Neuronal stem cell (in vitro differentiated cells): ENCODE results near the gene SIAE.
A peak's percentile ranks its signal among the peaks of the same experiment; 100 is the strongest.

Experiments
- DNase-seq: peaks from one replicate; pipeline ENCODE4 v3.0.0-alpha.2; 2013; ENCODE audit warnings: low spot score
- H2AFZ ChIP-seq: one replicate; pipeline ENCODE4 v1.6.1; 2013; ENCODE audit warnings: mild to moderate bottlenecking, low read length, inconsistent platforms
- H2AK5ac ChIP-seq: 2 replicates; pipeline ENCODE4 v1.6.1; 2013; ENCODE audit warnings: low read depth, mild to moderate bottlenecking, inconsistent platforms, low read length, moderate library complexity, mixed read lengths
- H2BK120ac ChIP-seq: 2 replicates; pipeline ENCODE4 v1.6.1; 2013; ENCODE audit warnings: low read depth, mild to moderate bottlenecking, inconsistent platforms, low read length, moderate library complexity, mixed read lengths
- H2BK12ac ChIP-seq: one replicate; pipeline ENCODE4 v1.6.1; 2013; ENCODE audit warnings: low read length, inconsistent platforms
- H2BK15ac ChIP-seq: 2 replicates; pipeline ENCODE4 v1.6.1; 2013; ENCODE audit warnings: mild to moderate bottlenecking, low read length, inconsistent platforms, mixed read lengths
- H2BK5ac ChIP-seq: one replicate; pipeline ENCODE4 v1.6.1; 2013; ENCODE audit warnings: inconsistent platforms, mild to moderate bottlenecking, low read length, moderate library complexity
- H3K14ac ChIP-seq: one replicate; pipeline ENCODE4 v1.6.1; 2013; ENCODE audit warnings: low read length, inconsistent platforms
- H3K18ac ChIP-seq: 2 replicates; pipeline ENCODE4 v1.6.1; 2013; ENCODE audit warnings: low read length, inconsistent platforms
- H3K23ac ChIP-seq: 2 replicates; pipeline ENCODE4 v1.6.1; 2013; ENCODE audit warnings: low read depth, mild to moderate bottlenecking, mixed read lengths, low read length, inconsistent platforms; ENCODE audit not compliant: poor library complexity
- H3K27ac ChIP-seq: replicated peaks from 3 replicates; pipeline ENCODE4 v1.5.1; 2013; ENCODE audit warnings: low read length, inconsistent platforms
- H3K27me3 ChIP-seq, 3 experiments: 2 replicates each; pipeline ENCODE4 v1.6.1; 2013; ENCODE audit warnings: low read length in 3 of 3, mild to moderate bottlenecking in 2 of 3, inconsistent platforms in 1 of 3, low read depth in 1 of 3, mixed read lengths in 1 of 3, moderate library complexity in 1 of 3; ENCODE audit not compliant: control insufficient read depth in 3 of 3, insufficient read depth in 3 of 3
- H3K36me3 ChIP-seq, 2 donors: replicated peaks in 1 of 2; 2 replicates each; pipeline ENCODE4 v1.6.1; 2013; ENCODE audit warnings: low read length in 2 of 2; ENCODE audit not compliant: control insufficient read depth in 2 of 2, insufficient read depth in 2 of 2
- H3K4ac ChIP-seq: 2 replicates; pipeline ENCODE4 v1.6.1; 2013; ENCODE audit warnings: inconsistent platforms, mild to moderate bottlenecking, low read length, moderate library complexity
- H3K4me1 ChIP-seq, 2 donors: 1 replicate in 1 of 2; 2 replicates in 1 of 2; pipeline ENCODE4 v1.6.1; 2013; ENCODE audit warnings: low read length in 2 of 2, low read depth in 1 of 2; ENCODE audit not compliant: control insufficient read depth in 2 of 2, insufficient read depth in 1 of 2
- H3K4me2 ChIP-seq: one replicate; pipeline ENCODE4 v1.6.1; 2013; ENCODE audit warnings: mild to moderate bottlenecking, low read length, inconsistent platforms; ENCODE audit not compliant: insufficient read depth, poor library complexity, severe bottlenecking
- H3K4me3 ChIP-seq, 2 donors: 2 replicates each; pipeline ENCODE4 v1.5.1; 2013; ENCODE audit warnings: low read length in 2 of 2, mild to moderate bottlenecking in 2 of 2, inconsistent platforms in 1 of 2, moderate library complexity in 1 of 2
- H3K79me1 ChIP-seq: one replicate; pipeline ENCODE4 v1.6.1; 2013; ENCODE audit warnings: low read depth, mild to moderate bottlenecking, inconsistent platforms, low read length, moderate library complexity
- H3K9ac ChIP-seq: one replicate; pipeline ENCODE4 v1.6.1; 2013; ENCODE audit warnings: mild to moderate bottlenecking, low read depth, low read length, inconsistent platforms; ENCODE audit not compliant: poor library complexity
- H3K9me3 ChIP-seq, 2 donors: replicated peaks in 1 of 2; 2 replicates each; pipeline versions ENCODE3 to v1.6.1; 2013; ENCODE audit warnings: low read length in 2 of 2, mild to moderate bottlenecking in 2 of 2, inconsistent platforms in 1 of 2, low read depth in 1 of 2, mixed read lengths in 1 of 2, moderate library complexity in 1 of 2; ENCODE audit not compliant: control insufficient read depth in 2 of 2, insufficient read depth in 1 of 2
- H4K8ac ChIP-seq: one replicate; pipeline ENCODE4 v1.6.1; 2013; ENCODE audit warnings: low read depth, mild to moderate bottlenecking, inconsistent platforms, low read length, moderate library complexity
- H4K91ac ChIP-seq: one replicate; pipeline ENCODE4 v1.6.1; 2013; ENCODE audit warnings: low read length, low read depth, mild to moderate bottlenecking, inconsistent platforms; ENCODE audit not compliant: poor library complexity
- WGBS, 2 donors: extraction: QIAGEN DNeasy Blood & Tissue Kit; methylation state at CpG; one replicate each; pipeline ENCODE4 v1.1.7; 2013; ENCODE audit warnings: missing lambda C conversion rate in 2 of 2, mixed read lengths in 1 of 2; ENCODE audit not compliant: insufficient read length in 2 of 2, insufficient replicate concordance in 1 of 2; ENCODE audit errors: extremely low coverage in 2 of 2; 5-methylcytosine and 5-hydroxymethylcytosine counted together

SIAE gene

DNA sequence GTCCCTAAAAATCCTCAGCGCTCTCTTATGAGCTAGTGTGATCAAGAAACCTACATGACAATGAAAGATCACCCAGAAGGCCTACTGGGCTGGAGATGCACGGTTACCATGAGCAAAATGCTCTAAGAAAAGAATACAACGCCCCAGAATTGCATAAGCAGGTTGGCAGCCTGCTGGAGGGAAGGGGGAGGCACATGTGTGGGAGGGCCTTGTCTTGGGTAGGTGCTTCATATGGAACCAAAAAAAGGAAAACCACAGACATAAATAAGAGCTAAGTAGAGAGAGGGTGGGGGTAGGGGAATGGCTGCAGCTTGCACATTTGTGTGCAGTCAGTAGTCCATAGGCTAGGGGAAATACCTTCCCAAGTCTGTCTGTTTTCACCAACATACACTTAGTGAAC lies 2.8 kb downstream of the SIAE start:
- no peak overlapping the region for H3K4ac ChIP-seq
- H3K27me3 ChIP-seq, result peaks cover 0 to 23% (median 3%) of the 10 kb centered on the region in 3 experiments
- no peaks in the 10 kb centered on the region for H3K79me1 ChIP-seq
- peaks cover 0 to 2% of the 10 kb centered on the region in 2 donors for H3K4me1 ChIP-seq
- H2AFZ ChIP-seq, result peak overlapping the region; percentile 21
- no peak overlapping the region for H2AK5ac ChIP-seq
- H3K9me3 ChIP-seq, result no peaks in the 10 kb centered on the region
- no peak overlapping the region for H2BK12ac ChIP-seq
- DNase-seq, result no peak
- WGBS, 2 donors, result no CpG with 5 or more reads among the region's 3 CpGs
- H3K9ac ChIP-seq, result no peak overlapping the region
- H3K4me3 ChIP-seq, result no peak overlapping the region
- H3K23ac ChIP-seq, result no peak overlapping the region
- H2BK5ac ChIP-seq, result no peak overlapping the region
- H3K4me2 ChIP-seq, result no peak overlapping the region
- no peak overlapping the region for H2BK15ac ChIP-seq
- no peak overlapping the region for H4K91ac ChIP-seq
- no peak overlapping the region for H2BK120ac ChIP-seq
- no peak overlapping the region for H4K8ac ChIP-seq
- H3K14ac ChIP-seq, result no peak overlapping the region
- no peak overlapping the region for H3K27ac ChIP-seq
- H3K36me3 ChIP-seq, result no peaks in the 10 kb centered on the region
- no peak overlapping the region for H3K18ac ChIP-seq

DNA sequence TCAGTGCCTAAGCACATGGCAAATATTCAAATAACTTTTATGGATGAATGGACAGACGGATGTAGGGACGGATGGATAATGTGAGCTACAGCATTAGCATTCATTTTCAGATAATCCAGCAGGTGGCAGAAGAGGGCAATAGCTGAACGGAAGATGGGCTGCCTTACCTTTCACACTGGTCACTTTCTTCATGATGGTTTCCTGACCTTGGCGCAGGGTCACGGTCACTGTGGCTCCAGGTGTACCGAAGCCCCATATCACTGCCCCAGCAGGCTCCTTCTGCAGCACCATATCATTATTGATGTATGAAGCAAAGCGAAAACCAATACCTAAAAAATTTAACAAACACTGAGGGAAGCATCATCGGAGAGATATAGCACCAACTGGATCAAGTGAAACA lies 4.3 kb downstream of the SIAE start:
- Histone ChIP-seq H3K36me3 (no peaks in the 10 kb centered on the region), H3K4me3 (no peak overlapping the region), H3K9ac (no peak overlapping the region), H2BK12ac (no peak overlapping the region), H3K27me3 (peaks cover 0 to 23% (median 3%) of the 10 kb centered on the region in 3 experiments), H3K9me3 (no peaks in the 10 kb centered on the region), H4K91ac (no peak overlapping the region), H2BK120ac (no peak overlapping the region), H3K27ac (no peak overlapping the region), H3K4me2 (no peak overlapping the region), H2AK5ac (no peak overlapping the region), H3K18ac (no peak overlapping the region), H3K4ac (no peak overlapping the region), H3K14ac (no peak overlapping the region), H3K23ac (no peak overlapping the region), H3K79me1 (no peaks in the 10 kb centered on the region), H2AFZ (no peak overlapping the region), H3K4me1 (no peaks in the 10 kb centered on the region), H2BK5ac (no peak overlapping the region), H2BK15ac (no peak overlapping the region), H4K8ac (no peak overlapping the region)
- DNase-seq, result no peak
- no CpG with 5 or more reads among the region's 8 CpGs for WGBS, 2 donors

DNA sequence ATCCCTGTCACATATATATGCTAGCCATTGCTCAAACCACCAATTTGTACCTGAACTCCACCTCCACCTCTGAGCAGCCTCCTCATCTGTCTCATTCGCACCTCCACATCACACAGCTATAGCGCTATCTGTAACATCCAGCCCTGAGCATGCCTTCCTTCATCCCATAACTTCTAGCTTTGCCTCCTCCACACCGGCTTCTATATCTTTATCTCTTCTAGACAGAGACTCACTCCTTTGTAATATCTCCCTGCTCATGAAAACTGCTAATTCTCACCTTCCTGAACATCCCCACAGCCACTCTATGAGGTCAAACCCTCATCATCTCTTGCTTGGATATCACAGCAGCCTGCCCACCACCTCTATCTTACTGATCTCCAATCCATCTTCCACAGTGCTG lies 5.9 kb downstream of the SIAE start:
- H3K27ac ChIP-seq, result no peak overlapping the region
- H3K36me3 ChIP-seq, result no peaks in the 10 kb centered on the region
- no peak overlapping the region for H3K18ac ChIP-seq
- H2BK120ac ChIP-seq, result no peak overlapping the region
- no peaks in the 10 kb centered on the region for H3K4me1 ChIP-seq
- H2BK15ac ChIP-seq, result no peak overlapping the region
- no peak overlapping the region for H2AFZ ChIP-seq
- no CpG with 5 or more reads among the region's 3 CpGs for WGBS, 2 donors
- no peaks in the 10 kb centered on the region for H3K79me1 ChIP-seq
- H3K27me3 ChIP-seq, result peaks cover 0 to 14% (median 0%) of the 10 kb centered on the region in 3 experiments
- H3K4me2 ChIP-seq, result no peak overlapping the region
- no peak overlapping the region for H3K9ac ChIP-seq
- H3K14ac ChIP-seq, result no peak overlapping the region
- no peak overlapping the region for H2AK5ac ChIP-seq
- no peaks in the 10 kb centered on the region for H3K9me3 ChIP-seq
- H4K91ac ChIP-seq, result no peak overlapping the region
- no peak overlapping the region for H3K4me3 ChIP-seq
- no peak overlapping the region for H2BK12ac ChIP-seq
- DNase-seq, result no peak
- H3K4ac ChIP-seq, result no peak overlapping the region
- no peak overlapping the region for H3K23ac ChIP-seq
- H2BK5ac ChIP-seq, result no peak overlapping the region
- H4K8ac ChIP-seq, result no peak overlapping the region

DNA sequence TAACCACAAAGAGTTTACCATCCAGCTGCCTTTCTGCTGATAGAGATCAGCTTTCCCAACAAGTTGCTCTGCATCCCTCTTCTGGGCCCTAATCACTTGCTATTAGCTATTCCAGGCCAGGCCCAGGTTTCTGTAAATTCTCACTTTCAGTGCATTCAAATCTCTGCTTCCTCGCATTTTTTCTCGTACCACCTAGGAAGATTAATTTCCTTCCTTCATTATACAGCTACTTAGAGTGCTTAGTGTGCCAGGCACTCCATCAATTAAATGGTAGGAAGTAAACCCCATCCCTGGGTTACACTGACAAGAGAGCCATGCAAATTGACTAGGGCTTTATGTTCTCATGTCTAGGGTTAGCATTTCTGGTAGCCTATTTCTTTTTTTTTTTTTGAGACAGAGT lies 9.7 kb downstream of the SIAE start:
- H2BK15ac ChIP-seq, result no peak overlapping the region
- no CpG with 5 or more reads among the region's 2 CpGs for WGBS, 2 donors
- H3K18ac ChIP-seq, result peak overlapping the region; percentile 16
- no peaks in the 10 kb centered on the region for H3K4me1 ChIP-seq
- no peak overlapping the region for H3K23ac ChIP-seq
- peaks cover 0 to 4% (median 0%) of the 10 kb centered on the region in 3 experiments for H3K27me3 ChIP-seq
- no peak overlapping the region for H2BK12ac ChIP-seq
- DNase-seq, result no peak
- no peak overlapping the region for H2AFZ ChIP-seq
- no peaks in the 10 kb centered on the region for H3K36me3 ChIP-seq
- H2AK5ac ChIP-seq, result no peak overlapping the region
- no peak overlapping the region for H4K91ac ChIP-seq
- H2BK5ac ChIP-seq, result no peak overlapping the region
- no peaks in the 10 kb centered on the region for H3K9me3 ChIP-seq
- H3K4me2 ChIP-seq, result no peak overlapping the region
- no peak overlapping the region for H3K4ac ChIP-seq
- H4K8ac ChIP-seq, result no peak overlapping the region
- no peak overlapping the region for H3K14ac ChIP-seq
- no peak overlapping the region for H3K27ac ChIP-seq
- no peak overlapping the region for H3K9ac ChIP-seq
- no peaks in the 10 kb centered on the region for H3K79me1 ChIP-seq
- H2BK120ac ChIP-seq, result no peak overlapping the region
- no peak overlapping the region for H3K4me3 ChIP-seq
